Measurements from ENCODE around the gene C3orf52.

The C3orf52 gene

DNA sequence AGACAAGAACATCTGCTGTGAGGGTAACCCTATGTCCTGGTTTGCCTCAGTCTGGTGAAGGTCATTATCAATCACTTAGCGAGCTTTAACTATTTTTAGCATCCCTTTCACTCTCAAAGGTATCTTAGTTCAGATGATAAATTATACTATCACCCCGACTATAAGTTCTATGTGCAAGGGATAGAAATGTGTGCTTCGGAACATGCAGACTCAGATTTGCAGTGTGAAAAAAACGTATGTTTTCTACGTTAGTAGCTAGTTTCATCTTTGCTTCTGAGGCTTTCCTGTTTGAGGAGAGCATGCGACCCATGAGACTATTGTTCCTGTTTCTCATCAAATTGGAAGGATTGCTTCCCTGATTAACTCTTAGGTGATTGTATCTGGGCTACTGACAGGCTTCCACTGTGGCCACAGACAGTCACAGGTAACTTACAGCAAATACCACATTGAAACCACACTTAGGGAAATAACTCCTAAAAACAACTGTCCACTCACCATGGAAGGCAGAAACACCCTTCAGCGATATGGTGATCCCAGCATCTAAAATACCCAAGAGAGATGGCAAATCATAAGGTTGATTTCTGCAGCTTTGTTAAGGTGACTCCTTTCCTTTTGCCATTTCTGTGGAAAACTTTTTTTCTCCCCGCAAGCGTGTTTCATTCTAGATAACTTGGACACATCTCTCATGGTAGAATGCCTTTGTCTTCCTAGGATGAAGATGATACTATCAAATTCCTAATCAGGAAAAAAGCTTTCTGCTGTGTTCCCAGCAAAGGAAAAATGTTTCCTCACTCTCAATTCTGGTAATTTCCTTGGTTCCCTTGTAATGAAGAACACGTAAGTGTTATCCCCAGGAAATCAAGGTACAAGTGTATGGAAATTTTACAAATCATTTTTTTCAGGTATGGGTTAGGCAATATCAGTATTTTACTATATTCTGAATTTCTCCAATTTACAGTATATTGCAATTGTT lies 41.6 kb downstream of the C3orf52 start:
- no peak overlapping the region for H3K4me3 ChIP-seq (ENCODE audit: low read length)

DNA sequence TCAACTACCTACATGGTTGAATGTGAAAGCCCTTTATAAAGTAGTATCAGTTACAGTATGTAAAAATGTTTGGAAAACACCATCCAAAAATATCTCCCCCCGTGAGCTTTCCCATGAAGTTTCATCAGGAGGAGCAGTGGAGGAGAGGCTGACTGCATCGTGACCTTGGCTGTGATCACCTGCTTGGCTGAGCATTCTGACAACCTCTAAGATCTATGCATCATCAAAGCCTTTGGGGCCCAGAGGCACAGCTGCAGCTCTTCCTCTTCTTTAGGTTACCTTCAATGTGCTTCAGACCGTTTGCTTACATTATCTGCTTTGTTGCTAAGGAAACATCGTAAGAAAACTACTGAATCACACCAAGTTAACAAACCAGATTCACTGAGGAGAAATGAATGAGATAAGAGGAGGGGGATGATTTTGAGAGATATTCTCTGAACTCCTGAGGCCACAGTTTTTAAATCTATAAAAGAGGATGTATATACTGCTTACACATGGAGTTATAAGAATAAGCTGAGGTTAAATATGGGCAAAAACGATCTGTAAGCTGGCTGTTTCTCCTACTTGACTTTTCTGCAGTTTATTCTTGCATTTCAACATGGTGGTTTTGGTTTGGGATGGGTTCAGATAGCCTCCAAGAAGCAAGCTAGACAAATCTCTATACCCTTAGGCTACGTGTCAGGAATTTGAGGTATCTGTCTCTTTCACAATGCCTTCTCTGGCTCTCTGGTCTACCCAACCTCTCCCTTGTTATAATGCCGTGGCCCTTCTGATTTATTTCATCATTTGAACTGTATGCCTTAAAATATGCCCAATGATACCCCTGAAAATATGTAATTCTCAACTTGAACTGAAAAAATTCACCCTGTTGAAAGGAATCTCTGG lies 42.9 kb downstream of the C3orf52 start:
- Histone ChIP-seq H3K27ac (ENCODE audit: low read depth, low read length) (no peak overlapping the region), H3K27me3 (ENCODE audit: control insufficient read depth, insufficient read depth, low read length) (no peaks in the 10 kb centered on the region), H3K4me3 (ENCODE audit: low read length) (no peak overlapping the region)

More for the DNA sequence above, 41.6 kb downstream of the C3orf52 start:
- Histone ChIP-seq H3K36me3 (ENCODE audit: control insufficient read depth, insufficient read depth, low read length) (no peaks in the 10 kb centered on the region), H3K27me3 (ENCODE audit: control insufficient read depth, insufficient read depth, low read length) (no peaks in the 10 kb centered on the region), H3K4me1 (ENCODE audit: control insufficient read depth, insufficient read depth, low read length) (no peaks in the 10 kb centered on the region), H3K9ac (ENCODE audit: low read length) (no peak overlapping the region), H3K27ac (ENCODE audit: low read depth, low read length) (no peak overlapping the region)

DNA sequence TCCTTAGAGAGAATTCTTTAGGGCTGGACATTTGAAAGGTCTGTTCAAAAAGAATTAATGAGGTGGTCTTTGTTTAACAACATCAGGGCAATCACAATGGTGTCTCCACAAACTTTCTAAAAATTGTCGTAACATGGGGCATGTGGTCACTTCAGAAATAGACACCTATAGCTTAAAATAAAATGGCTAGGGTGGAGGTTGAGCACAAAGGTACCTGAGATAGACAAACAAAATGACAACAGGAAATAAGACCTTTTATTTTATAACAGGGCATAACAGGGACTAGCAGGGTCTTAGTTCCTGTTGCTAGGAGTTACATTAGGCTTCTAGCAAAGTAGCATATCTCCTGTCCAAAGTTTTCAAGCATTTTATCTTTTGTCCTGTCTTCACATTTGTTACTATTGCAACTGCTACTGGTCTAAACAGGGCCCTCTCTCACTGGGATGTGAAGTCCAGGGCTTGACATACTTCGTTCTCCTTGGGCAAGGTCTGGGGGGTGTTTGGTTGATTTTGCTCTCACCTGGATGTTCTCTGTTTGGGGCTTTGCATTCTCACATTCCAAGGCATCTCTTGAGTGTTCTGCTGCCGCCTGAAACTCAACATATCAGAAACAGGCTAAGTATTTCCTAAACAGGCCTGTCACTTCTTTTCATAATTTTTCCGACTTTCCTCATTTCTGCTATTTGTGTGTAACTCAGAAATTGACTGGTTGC lies 43.9 kb downstream of the C3orf52 start:
- no peaks in the 10 kb centered on the region for H3K27me3 ChIP-seq (ENCODE audit: control insufficient read depth, insufficient read depth, low read length)
- H3K9ac ChIP-seq (ENCODE audit: low read length) = no peak overlapping the region
- H3K27ac ChIP-seq (ENCODE audit: low read depth, low read length) = no peak overlapping the region
- H3K36me3 ChIP-seq (ENCODE audit: control insufficient read depth, insufficient read depth, low read length) = no peaks in the 10 kb centered on the region
- H3K4me3 ChIP-seq (ENCODE audit: low read length) = no peak overlapping the region
- no peaks in the 10 kb centered on the region for H3K4me1 ChIP-seq (ENCODE audit: control insufficient read depth, insufficient read depth, low read length)

More for the DNA sequence above, 42.9 kb downstream of the C3orf52 start:
- no peak overlapping the region for H3K9ac ChIP-seq (ENCODE audit: low read length)
- no peaks in the 10 kb centered on the region for H3K4me1 ChIP-seq (ENCODE audit: control insufficient read depth, insufficient read depth, low read length)
- no peaks in the 10 kb centered on the region for H3K36me3 ChIP-seq (ENCODE audit: control insufficient read depth, insufficient read depth, low read length)

DNA sequence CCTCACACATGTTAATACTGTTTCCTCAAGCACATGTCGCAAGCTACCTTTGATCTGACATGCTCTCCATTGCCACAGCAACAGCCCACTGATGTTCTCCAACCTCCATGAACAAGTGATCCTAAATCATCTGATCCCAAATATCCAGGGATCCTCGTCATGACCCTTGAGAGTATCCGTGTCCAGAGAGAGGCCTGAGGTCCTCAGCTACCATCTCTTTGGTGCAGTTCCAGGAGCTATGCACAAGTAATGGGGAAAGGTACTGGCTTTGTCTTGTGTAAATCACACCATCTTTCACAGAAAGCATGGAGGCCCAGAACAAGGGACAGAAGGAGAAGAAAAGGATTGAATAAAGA lies 44.4 kb downstream of the C3orf52 start:
- H3K27me3 ChIP-seq (ENCODE audit: control insufficient read depth, insufficient read depth, low read length) = no peaks in the 10 kb centered on the region
- no peak overlapping the region for H3K9ac ChIP-seq (ENCODE audit: low read length)
- H3K4me1 ChIP-seq (ENCODE audit: control insufficient read depth, insufficient read depth, low read length) = no peaks in the 10 kb centered on the region
- H3K27ac ChIP-seq (ENCODE audit: low read depth, low read length) = no peak overlapping the region
- H3K36me3 ChIP-seq (ENCODE audit: control insufficient read depth, insufficient read depth, low read length) = no peaks in the 10 kb centered on the region
- H3K4me3 ChIP-seq (ENCODE audit: low read length) = no peak overlapping the region

DNA sequence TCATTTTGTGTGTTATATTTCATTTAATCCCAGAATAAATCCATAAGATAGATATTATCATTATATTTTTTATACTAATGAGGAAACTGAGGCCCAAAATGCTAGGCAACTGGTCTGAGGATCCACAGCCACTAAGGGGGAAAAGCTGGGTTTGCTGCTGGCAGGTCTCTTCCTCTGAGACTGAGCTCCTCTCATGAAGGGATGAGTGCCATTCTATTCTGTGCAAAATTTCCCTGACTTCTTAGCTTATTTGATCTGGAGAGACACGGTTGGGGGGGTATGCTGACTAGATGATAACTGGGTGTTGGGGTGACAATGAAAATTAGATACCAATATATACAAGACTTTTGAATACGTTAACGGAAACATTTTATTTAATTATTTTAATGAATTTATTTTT lies 44.9 kb downstream of the C3orf52 start:
- no peak overlapping the region for H3K9ac ChIP-seq (ENCODE audit: low read length)
- no peak overlapping the region for H3K4me3 ChIP-seq (ENCODE audit: low read length)
- no peaks in the 10 kb centered on the region for H3K36me3 ChIP-seq (ENCODE audit: control insufficient read depth, insufficient read depth, low read length)
- H3K27ac ChIP-seq (ENCODE audit: low read depth, low read length) = no peak overlapping the region
- no peaks in the 10 kb centered on the region for H3K4me1 ChIP-seq (ENCODE audit: control insufficient read depth, insufficient read depth, low read length)
- no peaks in the 10 kb centered on the region for H3K27me3 ChIP-seq (ENCODE audit: control insufficient read depth, insufficient read depth, low read length)

DNA sequence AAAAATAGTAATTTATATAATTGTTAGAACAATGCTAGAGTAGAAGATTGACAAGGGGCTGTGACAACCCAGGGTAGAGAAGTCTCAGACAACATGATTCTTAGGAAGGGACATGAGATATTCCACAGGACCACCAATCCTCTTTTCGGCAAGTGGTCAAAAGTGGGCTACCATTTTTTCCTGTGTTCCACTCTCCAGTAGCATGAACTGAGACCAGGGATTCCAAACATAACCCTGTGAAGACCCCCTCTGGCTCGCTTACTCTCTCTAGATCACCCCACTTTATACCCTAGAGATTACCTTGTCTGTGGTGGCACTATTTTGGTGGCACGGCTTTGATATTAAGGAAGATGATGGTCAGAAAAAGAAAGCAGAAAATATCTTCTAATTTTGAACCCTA lies 45.9 kb downstream of the C3orf52 start:
- Histone ChIP-seq H3K36me3 (ENCODE audit: control insufficient read depth, insufficient read depth, low read length) (no peaks in the 10 kb centered on the region), H3K4me1 (ENCODE audit: control insufficient read depth, insufficient read depth, low read length) (no peaks in the 10 kb centered on the region), H3K27me3 (ENCODE audit: control insufficient read depth, insufficient read depth, low read length) (no peaks in the 10 kb centered on the region), H3K9ac (ENCODE audit: low read length) (no peak overlapping the region), H3K4me3 (ENCODE audit: low read length) (no peak overlapping the region), H3K27ac (ENCODE audit: low read depth, low read length) (no peak overlapping the region)

DNA sequence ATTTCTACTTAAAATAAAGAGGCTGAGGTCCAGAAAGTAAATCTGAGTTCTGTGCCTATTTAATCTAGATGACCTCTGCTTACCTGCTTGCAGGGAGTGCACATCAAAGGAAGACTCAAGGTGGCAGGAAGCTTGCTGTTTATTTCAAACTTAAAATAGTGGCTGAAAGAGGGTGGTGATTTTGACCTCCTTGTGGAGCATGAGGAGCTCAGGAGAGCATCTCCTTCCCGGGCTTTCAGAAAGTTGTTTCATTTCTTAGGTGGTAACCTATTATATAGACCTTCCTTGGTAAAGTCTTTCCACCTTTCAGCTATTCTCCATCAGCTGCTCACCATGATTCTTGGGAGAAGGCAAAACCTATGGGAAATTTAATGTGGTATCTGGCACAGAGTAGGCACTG lies 46.4 kb downstream of the C3orf52 start:
- Histone ChIP-seq H3K36me3 (ENCODE audit: control insufficient read depth, insufficient read depth, low read length) (no peaks in the 10 kb centered on the region), H3K27me3 (ENCODE audit: control insufficient read depth, insufficient read depth, low read length) (no peaks in the 10 kb centered on the region), H3K9ac (ENCODE audit: low read length) (no peak overlapping the region), H3K27ac (ENCODE audit: low read depth, low read length) (no peak overlapping the region), H3K4me3 (ENCODE audit: low read length) (no peak overlapping the region), H3K4me1 (ENCODE audit: control insufficient read depth, insufficient read depth, low read length) (no peaks in the 10 kb centered on the region)

DNA sequence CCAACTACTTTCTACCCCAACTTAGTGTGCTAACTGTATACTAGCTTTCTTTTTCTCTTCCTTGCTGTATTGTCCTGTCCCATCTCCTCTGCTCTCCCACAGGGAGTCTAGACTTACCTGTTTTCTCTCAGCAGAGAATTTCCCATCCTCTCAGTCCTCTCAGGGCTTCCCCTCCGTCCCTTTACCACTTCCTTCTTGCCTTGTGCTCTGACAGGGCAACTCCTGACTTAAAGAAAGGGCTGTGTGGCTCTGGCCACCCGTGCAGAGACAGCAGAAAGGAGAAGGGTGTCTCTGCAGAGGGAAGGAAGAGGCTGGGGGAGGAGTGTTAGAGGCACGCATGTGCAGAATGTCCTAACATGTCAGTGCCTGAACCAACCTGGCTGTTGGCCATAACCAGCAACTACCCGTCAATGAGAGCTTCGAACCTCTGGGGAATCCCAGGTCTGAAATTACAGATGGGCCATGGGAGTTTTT lies 46.8 kb downstream of the C3orf52 start, which contains the start of gene GCSAM:
GCSAM (minus strand) TSS at position 274 of the 474 bp plus-strand sequence; CDS start at position 146, 128 bp downstream.
- H3K27ac ChIP-seq (ENCODE audit: low read depth, low read length) = no peak within 1 kb of the TSS
- no peak within 1 kb of the TSS for H3K4me3 ChIP-seq (ENCODE audit: low read length)

DNA sequence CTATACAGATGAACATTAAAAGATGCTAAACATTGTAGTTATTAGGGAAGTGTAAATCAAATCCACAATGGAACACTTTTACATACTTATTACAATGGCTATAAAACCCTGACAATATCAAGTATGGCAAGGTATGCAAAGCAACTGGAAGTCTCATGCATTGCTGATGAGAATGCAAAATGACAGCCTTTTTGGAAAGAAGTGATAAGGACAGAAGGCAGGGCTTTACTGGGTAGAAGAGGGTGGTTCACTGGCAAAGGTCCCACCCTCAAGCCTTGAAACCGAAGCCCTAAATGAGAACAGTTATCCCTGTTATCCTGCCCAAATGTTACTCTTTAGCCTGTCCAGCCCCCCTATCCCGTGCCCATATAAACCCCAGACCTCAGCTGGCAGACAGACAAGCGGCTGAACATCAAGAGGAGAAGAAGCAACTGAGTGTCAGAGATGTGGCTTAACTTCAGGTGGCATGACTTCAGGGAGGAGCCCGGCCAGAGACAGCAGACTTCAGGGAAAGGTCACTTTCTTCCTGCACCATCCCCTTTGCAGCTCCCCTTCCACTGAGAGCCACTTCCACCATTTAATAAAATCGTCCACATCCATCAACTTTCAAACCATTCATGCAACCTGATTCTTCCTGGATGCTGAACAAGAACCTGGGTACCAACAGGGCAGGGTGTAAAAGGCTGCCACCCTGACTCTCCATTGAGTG lies 47.6 kb downstream of the C3orf52 start:
- H3K4me1 ChIP-seq (ENCODE audit: control insufficient read depth, insufficient read depth, low read length) = no peaks in the 10 kb centered on the region
- H3K27ac ChIP-seq (ENCODE audit: low read depth, low read length) = no peak overlapping the region
- no peak overlapping the region for H3K9ac ChIP-seq (ENCODE audit: low read length)
- H3K36me3 ChIP-seq (ENCODE audit: control insufficient read depth, insufficient read depth, low read length) = no peaks in the 10 kb centered on the region
- H3K4me3 ChIP-seq (ENCODE audit: low read length) = no peak overlapping the region
- H3K27me3 ChIP-seq (ENCODE audit: control insufficient read depth, insufficient read depth, low read length) = no peaks in the 10 kb centered on the region

More for the DNA sequence above, 46.8 kb downstream of the C3orf52 start, which contains the start of gene GCSAM:
- Histone ChIP-seq H3K36me3 (ENCODE audit: control insufficient read depth, insufficient read depth, low read length) (no peaks in the 10 kb centered on the region), H3K4me1 (ENCODE audit: control insufficient read depth, insufficient read depth, low read length) (no peaks in the 10 kb centered on the region), H3K9ac (ENCODE audit: low read length) (peak within 1 kb of the TSS; percentile 11), H3K27me3 (ENCODE audit: control insufficient read depth, insufficient read depth, low read length) (no peaks in the 10 kb centered on the region)

DNA sequence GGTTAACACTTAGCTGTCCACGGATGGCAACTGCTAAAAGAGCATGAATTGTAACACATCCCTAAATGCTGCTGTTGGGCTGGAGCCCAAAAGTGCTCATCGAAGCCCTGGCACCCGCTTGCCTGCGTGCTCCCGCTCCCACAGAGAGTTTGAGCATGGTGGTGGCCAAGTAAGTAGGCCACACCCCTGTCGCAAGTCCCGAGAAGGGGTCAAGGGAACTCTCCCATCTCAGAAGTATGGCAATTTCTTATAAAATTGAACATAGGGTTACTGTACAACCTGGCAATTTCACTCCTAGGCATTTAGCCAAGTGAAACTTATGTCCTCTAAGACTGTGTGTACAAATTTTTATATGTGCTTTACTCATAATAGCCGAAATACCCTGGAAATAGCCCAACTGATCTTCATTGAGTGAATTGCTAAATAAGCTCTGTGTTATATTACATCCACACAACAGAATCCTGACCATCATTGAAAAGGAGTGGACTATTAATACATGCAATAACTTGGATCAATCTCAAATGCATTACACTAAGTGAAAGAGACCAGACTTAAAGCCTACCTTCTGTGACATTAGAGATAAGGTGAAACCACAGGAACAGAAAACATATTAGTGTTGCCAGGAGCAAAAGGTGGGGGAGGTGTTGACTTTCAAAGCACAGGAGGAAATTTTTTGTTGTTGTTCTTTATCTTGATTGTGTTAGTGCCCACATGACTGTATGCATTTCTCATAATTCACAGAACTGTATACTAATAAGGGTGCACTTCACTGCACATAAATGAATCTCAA lies 48.3 kb downstream of the C3orf52 start:
- no peak overlapping the region for H3K27ac ChIP-seq (ENCODE audit: low read depth, low read length)
- H3K4me3 ChIP-seq (ENCODE audit: low read length) = no peak overlapping the region
- no peaks in the 10 kb centered on the region for H3K4me1 ChIP-seq (ENCODE audit: control insufficient read depth, insufficient read depth, low read length)
- no peaks in the 10 kb centered on the region for H3K27me3 ChIP-seq (ENCODE audit: control insufficient read depth, insufficient read depth, low read length)
- H3K9ac ChIP-seq (ENCODE audit: low read length) = no peak overlapping the region
- H3K36me3 ChIP-seq (ENCODE audit: control insufficient read depth, insufficient read depth, low read length) = no peaks in the 10 kb centered on the region

DNA sequence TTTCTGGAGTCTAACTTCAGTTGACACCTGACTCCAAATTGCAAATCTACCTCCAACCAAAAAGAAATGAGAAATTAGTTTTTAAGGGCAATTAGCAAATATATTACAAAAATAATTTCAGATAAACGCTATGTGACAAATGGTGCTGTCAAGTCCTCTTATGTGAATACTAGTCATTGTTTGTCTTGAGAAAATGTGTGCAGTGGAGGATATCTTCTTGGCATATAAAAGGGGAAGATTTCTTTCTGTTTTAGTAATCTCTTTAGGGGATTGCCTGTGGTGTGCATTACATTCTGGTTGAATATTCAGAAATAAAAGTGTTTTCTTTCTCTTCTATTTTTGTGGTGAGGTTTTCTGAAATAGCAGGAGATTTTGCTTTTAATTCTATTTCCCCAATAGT lies 49.9 kb downstream of the C3orf52 start:
- Histone ChIP-seq H3K27me3 (ENCODE audit: control insufficient read depth, insufficient read depth, low read length) (no peaks in the 10 kb centered on the region), H3K27ac (ENCODE audit: low read depth, low read length) (no peak overlapping the region), H3K36me3 (ENCODE audit: control insufficient read depth, insufficient read depth, low read length) (no peaks in the 10 kb centered on the region), H3K4me3 (ENCODE audit: low read length) (no peak overlapping the region), H3K9ac (ENCODE audit: low read length) (no peak overlapping the region), H3K4me1 (ENCODE audit: control insufficient read depth, insufficient read depth, low read length) (no peaks in the 10 kb centered on the region)
